ENCODE measurements around the gene MOB1A.

- TF ChIP-seq SUZ12 (IDR thresholded peaks at IDR 0.05; ENCODE audit: unreplicated experiment) (no peak), SIN3A (IDR thresholded peaks at IDR 0.05; ENCODE audit: low read depth, low read length) (no peak)
These were observed 45.5 kb upstream of the MOB1A start for GRCh38 chr2:74223941-74224770.

Measured in GM12878 (cell line).